Measurements from ENCODE around the gene TSPAN18.
A peak's percentile ranks its signal among the peaks of the same experiment; 100 is the strongest.

The TSPAN18 gene

DNA sequence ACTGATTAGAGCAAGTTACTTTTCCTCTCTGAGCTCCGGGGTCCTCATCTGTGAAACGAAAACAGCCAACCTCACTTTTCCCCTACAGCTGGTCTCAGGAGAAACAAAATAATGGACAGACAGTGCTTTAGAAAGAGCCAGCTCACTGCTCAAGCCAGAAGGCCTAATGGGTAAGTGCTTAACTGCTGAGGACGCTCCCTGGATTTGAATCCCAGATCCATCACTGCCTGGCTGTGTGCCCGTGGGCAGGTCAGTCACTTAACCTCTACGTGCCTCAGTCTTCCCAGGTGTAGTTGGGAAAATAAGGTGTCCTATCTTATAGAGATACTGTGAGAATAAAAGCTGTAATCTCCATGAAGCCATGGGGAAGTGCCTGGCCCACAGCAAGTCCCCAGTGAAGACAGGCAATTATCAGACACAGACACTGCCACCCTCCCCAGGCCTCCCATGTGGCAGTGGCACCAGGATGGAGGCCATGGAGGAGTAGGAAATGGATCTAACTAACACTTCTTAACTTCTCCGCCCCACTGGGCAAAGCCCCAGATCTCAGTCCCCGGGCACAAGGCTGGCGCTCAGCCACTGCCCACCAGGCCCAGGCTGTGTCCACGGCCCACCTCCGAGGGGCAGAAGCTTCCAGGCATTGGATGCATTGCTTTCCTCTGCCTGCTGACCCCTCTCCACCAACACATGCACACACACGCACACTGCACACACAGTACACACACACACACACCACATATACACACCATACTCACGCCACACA is 214.7 kb downstream of the TSPAN18 start:
- TF ChIP-seq POLR2AphosphoS5 (IDR thresholded peaks at IDR 0.05; ENCODE audit: low read depth, low read length) (no peak), POLR2A (IDR thresholded peaks at IDR 0.05; ENCODE audit: low read depth, low read length) (no peak), TAF1 (IDR thresholded peaks at IDR 0.05; ENCODE audit: borderline replicate concordance, low read depth, low read length) (no peak)
- DNase-seq (ENCODE audit: insufficient read length): no peak

DNA sequence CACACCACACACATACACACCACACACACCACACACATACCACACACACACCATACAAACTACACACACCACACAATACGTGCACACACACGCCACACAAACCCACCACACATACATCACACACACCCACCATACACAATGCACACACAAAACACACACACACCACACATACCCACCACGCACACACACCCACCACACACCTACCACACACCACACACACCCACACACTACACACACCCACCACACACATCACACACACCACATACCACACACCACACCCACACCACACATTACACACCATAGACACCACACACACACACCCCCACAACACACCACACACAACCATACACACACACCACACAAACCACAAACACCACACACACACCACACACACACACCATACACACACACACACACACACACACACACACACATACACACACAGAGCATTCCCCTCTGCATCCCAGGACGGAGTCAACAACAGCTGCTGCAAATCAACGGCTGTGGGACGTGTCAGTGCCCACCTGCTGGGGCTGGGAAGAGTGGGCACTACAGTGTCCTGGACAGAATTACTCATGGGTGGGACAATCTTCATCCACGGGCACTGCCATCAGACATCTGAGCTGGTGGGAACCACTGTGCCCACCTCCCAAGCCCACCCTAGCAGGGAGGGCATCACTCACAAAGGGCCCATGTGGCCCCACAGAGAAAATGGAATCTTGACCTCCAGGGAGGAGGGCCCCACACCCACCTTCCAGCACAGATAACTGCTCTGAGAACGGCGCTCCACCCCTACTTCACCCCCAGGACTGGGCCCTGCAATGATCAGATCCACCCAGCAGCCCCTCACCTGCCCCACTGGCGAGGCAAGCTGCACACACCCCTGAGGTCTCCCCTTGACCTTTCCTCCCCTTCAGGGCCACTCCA is 215.5 kb downstream of the TSPAN18 start:
- FAIRE-seq (peak; percentile 83), DNase-seq (ENCODE audit: insufficient read length) (no peak)
- no peak for TF ChIP-seq POLR2A (IDR thresholded peaks at IDR 0.05; ENCODE audit: low read depth, low read length)

More for the DNA sequence above, 214.7 kb downstream of the TSPAN18 start:
- no peak for FAIRE-seq

GRCh38 chr11:44943118-44943517 is 216.4 kb downstream of the TSPAN18 start:
- TF ChIP-seq POLR2A (IDR thresholded peaks at IDR 0.05; ENCODE audit: low read depth, low read length) (no peak), POLR2AphosphoS5 (IDR thresholded peaks at IDR 0.05; ENCODE audit: low read depth, low read length) (no peak), TAF1 (IDR thresholded peaks at IDR 0.05; ENCODE audit: borderline replicate concordance, low read depth, low read length) (no peak)
- FAIRE-seq (peak; percentile 40), DNase-seq (ENCODE audit: insufficient read length) (no peak)

GRCh38 chr11:44943696-44944095 is 216.9 kb downstream of the TSPAN18 start:
- DNase-seq (ENCODE audit: insufficient read length) (no peak), FAIRE-seq (no peak)
- TF ChIP-seq POLR2AphosphoS5 (IDR thresholded peaks at IDR 0.05; ENCODE audit: low read depth, low read length) (no peak), TAF1 (IDR thresholded peaks at IDR 0.05; ENCODE audit: borderline replicate concordance, low read depth, low read length) (no peak), POLR2A (IDR thresholded peaks at IDR 0.05; ENCODE audit: low read depth, low read length) (no peak)

GRCh38 chr11:44944181-44944852 is 217.6 kb downstream of the TSPAN18 start:
- no peak for FAIRE-seq
- no peak for DNase-seq (ENCODE audit: insufficient read length)
- TF ChIP-seq POLR2AphosphoS5 (IDR thresholded peaks at IDR 0.05; ENCODE audit: low read depth, low read length) (no peak), POLR2A (IDR thresholded peaks at IDR 0.05; ENCODE audit: low read depth, low read length) (no peak), TAF1 (IDR thresholded peaks at IDR 0.05; ENCODE audit: borderline replicate concordance, low read depth, low read length) (no peak)

GRCh38 chr11:44944853-44945235 is 218.1 kb downstream of the TSPAN18 start:
- FAIRE-seq (no peak), DNase-seq (ENCODE audit: insufficient read length) (no peak)
- TF ChIP-seq POLR2A (IDR thresholded peaks at IDR 0.05; ENCODE audit: low read depth, low read length) (no peak), TAF1 (IDR thresholded peaks at IDR 0.05; ENCODE audit: borderline replicate concordance, low read depth, low read length) (no peak), POLR2AphosphoS5 (IDR thresholded peaks at IDR 0.05; ENCODE audit: low read depth, low read length) (no peak)

GRCh38 chr11:44945666-44946065 is 218.9 kb downstream of the TSPAN18 start:
- no peak for DNase-seq (ENCODE audit: insufficient read length)
- FAIRE-seq: no peak
- no peak for TF ChIP-seq POLR2A (IDR thresholded peaks at IDR 0.05; ENCODE audit: low read depth, low read length)
- TF ChIP-seq TAF1 (IDR thresholded peaks at IDR 0.05; ENCODE audit: borderline replicate concordance, low read depth, low read length): no peak
- TF ChIP-seq POLR2AphosphoS5 (IDR thresholded peaks at IDR 0.05; ENCODE audit: low read depth, low read length): no peak

- DNase-seq (ENCODE audit: insufficient read length) (no peak), FAIRE-seq (no peak)
- no peak for TF ChIP-seq POLR2A (IDR thresholded peaks at IDR 0.05; ENCODE audit: low read depth, low read length)
- TF ChIP-seq POLR2AphosphoS5 (IDR thresholded peaks at IDR 0.05; ENCODE audit: low read depth, low read length): no peak
- no peak for TF ChIP-seq TAF1 (IDR thresholded peaks at IDR 0.05; ENCODE audit: borderline replicate concordance, low read depth, low read length)
Observed at GRCh38 chr11:44946263-44946662, 219.5 kb downstream of the TSPAN18 start.

GRCh38 chr11:44947114-44947513 is 220.4 kb downstream of the TSPAN18 start:
- no peak for TF ChIP-seq POLR2AphosphoS5 (IDR thresholded peaks at IDR 0.05; ENCODE audit: low read depth, low read length)
- TF ChIP-seq POLR2A (IDR thresholded peaks at IDR 0.05; ENCODE audit: low read depth, low read length): no peak
- TF ChIP-seq TAF1 (IDR thresholded peaks at IDR 0.05; ENCODE audit: borderline replicate concordance, low read depth, low read length): no peak
- FAIRE-seq: no peak
- DNase-seq (ENCODE audit: insufficient read length): no peak

DNA sequence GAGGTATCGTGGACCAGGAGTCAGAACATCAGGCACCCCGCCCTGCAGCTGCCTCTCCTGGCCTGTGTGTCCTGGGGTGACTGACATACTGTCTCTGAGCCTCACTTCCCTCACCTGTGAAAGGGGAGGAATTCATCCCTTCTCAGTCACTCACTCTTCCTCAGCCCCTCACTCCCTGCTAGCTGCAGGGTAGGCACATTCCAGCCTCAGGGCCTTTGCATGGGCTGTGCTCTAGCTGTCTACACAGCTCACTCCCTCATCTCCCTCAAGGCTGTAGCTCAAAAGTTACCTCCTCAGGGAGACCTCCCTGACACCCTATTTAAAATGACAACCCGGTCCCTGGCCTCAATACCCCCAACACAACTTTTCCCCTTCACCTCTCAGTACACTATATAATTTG is 221.4 kb downstream of the TSPAN18 start:
- TF ChIP-seq POLR2AphosphoS5 (IDR thresholded peaks at IDR 0.05; ENCODE audit: low read depth, low read length) (no peak), TAF1 (IDR thresholded peaks at IDR 0.05; ENCODE audit: borderline replicate concordance, low read depth, low read length) (no peak), POLR2A (IDR thresholded peaks at IDR 0.05; ENCODE audit: low read depth, low read length) (no peak)
- DNase-seq (ENCODE audit: insufficient read length) (no peak), FAIRE-seq (no peak)
